Measurements from ENCODE around the gene ZSWIM3.

ZSWIM3 gene

GRCh38 chr20:45909817-45910669 lies 52.6 kb downstream of the ZSWIM3 start:
- H3K4me3 Mint-ChIP-seq: peak overlapping the region; percentile 57
- intact Hi-C loops (cut with micrococcal nuclease): loop anchor here (1.0 kb wide), 1 partner anchor 25 kb away; no protein-coding TSS in a partner anchor
- H3K9me3 Mint-ChIP-seq: no peaks in the 10 kb centered on the region
- H3K36me3 Mint-ChIP-seq (ENCODE audit: low read depth): no peaks in the 10 kb centered on the region
- peaks cover 52% of the 10 kb centered on the region for H3K4me1 Mint-ChIP-seq (ENCODE audit: low read depth)
- H3K27me3 Mint-ChIP-seq: peaks cover 5% of the 10 kb centered on the region
- H3K27ac Mint-ChIP-seq: peak overlapping the region; percentile 87

GRCh38 chr20:45910670-45911485 lies 53.5 kb downstream of the ZSWIM3 start:
- intact Hi-C loops (cut with micrococcal nuclease): loop anchor here (1.0 kb wide), 1 partner anchor 24 kb away; no protein-coding TSS in a partner anchor
- H3K27me3 Mint-ChIP-seq: peaks cover 5% of the 10 kb centered on the region
- H3K9me3 Mint-ChIP-seq: no peaks in the 10 kb centered on the region

GRCh38 chr20:45911486-45912343 lies 54.3 kb downstream of the ZSWIM3 start, which contains the start of gene PLTP:
Gene PLTP, minus strand, starts transcription at chr20:45912155. Its CDS starts 703 bp downstream, at chr20:45911452.
- intact Hi-C loops (cut with micrococcal nuclease): no loop called here
- no peaks in the 10 kb centered on the region for H3K36me3 Mint-ChIP-seq (ENCODE audit: low read depth)
- peaks cover 55% of the 10 kb centered on the region for H3K4me1 Mint-ChIP-seq (ENCODE audit: low read depth)
- H3K9me3 Mint-ChIP-seq: no peaks in the 10 kb centered on the region
- peak within 1 kb of the TSS; percentile 73 for H3K4me3 Mint-ChIP-seq
- H3K27me3 Mint-ChIP-seq: peaks cover 5% of the 10 kb centered on the region
- H3K27ac Mint-ChIP-seq: peak within 1 kb of the TSS; percentile 87

More at GRCh38 chr20:45910670-45911485, 53.5 kb downstream of the ZSWIM3 start:
- Mint-ChIP-seq H3K27ac (peak overlapping the region; percentile 87), H3K4me1 (ENCODE audit: low read depth) (peaks cover 55% of the 10 kb centered on the region), H3K4me3 (peak overlapping the region; percentile 73), H3K36me3 (ENCODE audit: low read depth) (no peaks in the 10 kb centered on the region)

- Mint-ChIP-seq H3K36me3 (ENCODE audit: low read depth) (no peaks in the 10 kb centered on the region), H3K4me3 (peak overlapping the region; percentile 73)
These were observed 54.9 kb downstream of the ZSWIM3 start for GRCh38 chr20:45912344-45912682.

GRCh38 chr20:45913116-45913515 lies 55.7 kb downstream of the ZSWIM3 start:
- Mint-ChIP-seq H3K4me3 (no peak overlapping the region), H3K36me3 (ENCODE audit: low read depth) (no peaks in the 10 kb centered on the region), H3K9me3 (no peaks in the 10 kb centered on the region), H3K27me3 (peaks cover 5% of the 10 kb centered on the region), H3K27ac (no peak overlapping the region), H3K4me1 (ENCODE audit: low read depth) (peaks cover 62% of the 10 kb centered on the region)
- intact Hi-C loops (cut with micrococcal nuclease): no loop called here

More at GRCh38 chr20:45912344-45912682, 54.9 kb downstream of the ZSWIM3 start:
- Mint-ChIP-seq H3K27me3 (peaks cover 5% of the 10 kb centered on the region), H3K4me1 (ENCODE audit: low read depth) (peaks cover 55% of the 10 kb centered on the region), H3K9me3 (no peaks in the 10 kb centered on the region), H3K27ac (peak overlapping the region; percentile 87)
- intact Hi-C loops (cut with micrococcal nuclease): no loop called here

GRCh38 chr20:45917790-45918141 lies 60.4 kb downstream of the ZSWIM3 start:
- intact Hi-C loops (cut with micrococcal nuclease): no loop called here
- Mint-ChIP-seq H3K4me3 (no peak overlapping the region), H3K36me3 (ENCODE audit: low read depth) (no peaks in the 10 kb centered on the region), H3K27ac (peak overlapping the region; percentile 80), H3K27me3 (peaks cover 11% of the 10 kb centered on the region), H3K4me1 (ENCODE audit: low read depth) (peaks cover 56% of the 10 kb centered on the region), H3K9me3 (no peaks in the 10 kb centered on the region)

- H3K27me3 Mint-ChIP-seq: peaks cover 12% of the 10 kb centered on the region
- peaks cover 55% of the 10 kb centered on the region for H3K4me1 Mint-ChIP-seq (ENCODE audit: low read depth)
- intact Hi-C loops (cut with micrococcal nuclease): no loop called here
- H3K36me3 Mint-ChIP-seq (ENCODE audit: low read depth): no peaks in the 10 kb centered on the region
- no peaks in the 10 kb centered on the region for H3K9me3 Mint-ChIP-seq
- H3K4me3 Mint-ChIP-seq: no peak overlapping the region
- peak overlapping the region; percentile 80 for H3K27ac Mint-ChIP-seq
These were observed 60.8 kb downstream of the ZSWIM3 start for GRCh38 chr20:45918182-45918737.

GRCh38 chr20:45918779-45919537 lies 61.5 kb downstream of the ZSWIM3 start:
- Mint-ChIP-seq H3K4me1 (ENCODE audit: low read depth) (peaks cover 55% of the 10 kb centered on the region), H3K4me3 (no peak overlapping the region), H3K27ac (peak overlapping the region; percentile 80), H3K9me3 (no peaks in the 10 kb centered on the region), H3K27me3 (peaks cover 12% of the 10 kb centered on the region), H3K36me3 (ENCODE audit: low read depth) (no peaks in the 10 kb centered on the region)
- intact Hi-C loops (cut with micrococcal nuclease): no loop called here

- Mint-ChIP-seq H3K4me1 (ENCODE audit: low read depth) (peaks cover 54% of the 10 kb centered on the region), H3K27ac (peak overlapping the region; percentile 80), H3K27me3 (peaks cover 12% of the 10 kb centered on the region), H3K36me3 (ENCODE audit: low read depth) (no peaks in the 10 kb centered on the region), H3K9me3 (no peaks in the 10 kb centered on the region), H3K4me3 (no peak overlapping the region)
- intact Hi-C loops (cut with micrococcal nuclease): no loop called here
These were observed 62.4 kb downstream of the ZSWIM3 start for GRCh38 chr20:45919542-45920399.

- H3K27me3 Mint-ChIP-seq: peaks cover 15% of the 10 kb centered on the region
- H3K4me1 Mint-ChIP-seq (ENCODE audit: low read depth): peaks cover 56% of the 10 kb centered on the region
- H3K27ac Mint-ChIP-seq: peak overlapping the region; percentile 59
These were observed 63.3 kb downstream of the ZSWIM3 start for GRCh38 chr20:45920462-45921336.

GRCh38 chr20:45921337-45922189 lies 64.1 kb downstream of the ZSWIM3 start:
- no peaks in the 10 kb centered on the region for H3K36me3 Mint-ChIP-seq (ENCODE audit: low read depth)
- no peaks in the 10 kb centered on the region for H3K9me3 Mint-ChIP-seq
- H3K27ac Mint-ChIP-seq: peak overlapping the region; percentile 59
- peaks cover 59% of the 10 kb centered on the region for H3K4me1 Mint-ChIP-seq (ENCODE audit: low read depth)
- intact Hi-C loops (cut with micrococcal nuclease): no loop called here
- H3K27me3 Mint-ChIP-seq: peaks cover 18% of the 10 kb centered on the region
- no peak overlapping the region for H3K4me3 Mint-ChIP-seq

More at GRCh38 chr20:45920462-45921336, 63.3 kb downstream of the ZSWIM3 start:
- Mint-ChIP-seq H3K36me3 (ENCODE audit: low read depth) (no peaks in the 10 kb centered on the region), H3K9me3 (no peaks in the 10 kb centered on the region), H3K4me3 (no peak overlapping the region)
- intact Hi-C loops (cut with micrococcal nuclease): no loop called here
